Erythroblast (primary cell): Measurements from ENCODE around the gene RBPJL.

Experiments
- GATA1 ChIP-seq: IDR thresholded peaks from 2 replicates; pipeline ENCODE4 v1.6.1; 2011; ENCODE audit warnings: low read depth, mild to moderate bottlenecking, control low read depth, low read length, moderate library complexity
- POLR2A ChIP-seq: IDR thresholded peaks from 2 replicates; pipeline ENCODE4 v1.6.1; 2011; ENCODE audit warnings: mild to moderate bottlenecking, low read length

DNA sequence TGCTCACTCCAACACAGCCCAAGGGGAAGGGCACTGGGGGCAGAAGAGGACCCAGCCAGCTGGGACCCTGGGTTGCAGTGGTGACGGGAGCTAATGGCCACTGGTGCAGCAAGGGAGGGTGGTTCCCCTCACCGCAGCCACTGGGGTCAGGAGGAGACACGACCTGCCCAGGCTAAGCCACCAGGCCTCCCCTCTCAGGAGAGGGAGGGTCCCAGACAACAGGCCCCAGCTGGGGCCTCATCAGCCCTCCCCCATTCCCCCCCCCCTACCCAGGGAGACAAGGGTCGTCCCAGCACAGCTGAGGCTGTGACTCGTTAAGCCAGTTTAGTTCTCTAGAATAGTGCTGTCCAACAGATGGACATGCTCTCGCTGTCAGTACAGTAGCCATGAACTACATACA lies 18.7 kb downstream of the RBPJL start:
- TF ChIP-seq POLR2A, result no peak
- TF ChIP-seq GATA1, result no peak
